ENCODE data around the gene NOS1. TPM values are rescaled to one million over a fixed set of nuclear protein-coding genes. Genes with fewer than 3 reads are reported as not detected.

NOS1 gene
- total RNA-seq, 1 experiment from 2014 or later = not detected

DNA sequence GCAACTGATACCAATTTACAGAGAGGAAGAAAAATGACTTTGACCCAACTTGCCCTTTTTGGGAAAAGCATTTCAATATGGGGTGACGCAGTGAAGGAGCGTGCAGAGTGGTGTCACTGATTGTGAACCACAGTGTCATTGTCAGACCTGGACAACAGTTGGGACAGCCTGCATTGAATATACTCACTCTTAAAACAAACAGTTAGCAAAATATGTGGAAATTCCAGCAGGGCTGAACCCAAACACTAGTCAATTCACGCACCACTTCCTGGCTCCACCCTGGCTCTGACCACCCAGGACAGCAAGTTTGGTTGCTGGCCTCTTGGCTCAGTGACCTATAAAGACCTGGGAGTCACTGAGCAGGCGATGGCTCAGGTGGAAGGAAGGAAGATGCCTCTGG, 61.3 kb downstream of the NOS1 start:
- in situ Hi-C loops (cut with HindIII; ENCODE audit: low pct_unique_long_range_greater_than_20kb, low sequenced_read_pairs) = no loop called here
- no peak for DNase-seq (ENCODE audit: low read depth, low spot score)

DNA sequence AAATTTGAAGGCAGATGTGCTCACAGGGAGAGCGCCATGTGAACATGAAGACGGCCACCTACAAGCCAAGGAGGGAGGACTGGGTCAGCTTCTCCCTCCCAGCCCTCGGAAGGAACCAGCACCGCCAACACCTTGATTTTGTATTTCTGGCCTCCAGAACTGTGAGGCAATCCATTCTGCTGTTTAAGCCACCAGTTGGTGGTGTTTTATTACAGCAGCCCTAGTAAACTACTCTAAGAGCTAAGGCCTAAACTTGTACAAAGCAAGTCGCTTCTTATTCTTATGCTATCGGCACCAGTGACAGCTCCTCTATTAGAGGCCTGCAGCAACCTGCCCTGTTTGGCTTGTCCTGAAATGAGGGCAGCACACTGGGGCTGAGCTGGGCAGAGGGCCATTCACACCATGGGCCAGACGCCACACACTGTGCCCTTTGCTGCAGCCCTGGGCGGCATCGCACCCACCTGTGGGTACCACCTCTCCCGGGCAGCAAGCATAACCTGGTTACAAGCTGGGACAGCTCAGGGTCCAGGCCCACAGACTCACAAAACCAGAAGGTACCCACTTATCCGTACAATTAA, 62.7 kb downstream of the NOS1 start:
- DNase-seq (ENCODE audit: low read depth, low spot score) = no peak
- in situ Hi-C loops (cut with HindIII; ENCODE audit: low pct_unique_long_range_greater_than_20kb, low sequenced_read_pairs) = no loop called here

DNA sequence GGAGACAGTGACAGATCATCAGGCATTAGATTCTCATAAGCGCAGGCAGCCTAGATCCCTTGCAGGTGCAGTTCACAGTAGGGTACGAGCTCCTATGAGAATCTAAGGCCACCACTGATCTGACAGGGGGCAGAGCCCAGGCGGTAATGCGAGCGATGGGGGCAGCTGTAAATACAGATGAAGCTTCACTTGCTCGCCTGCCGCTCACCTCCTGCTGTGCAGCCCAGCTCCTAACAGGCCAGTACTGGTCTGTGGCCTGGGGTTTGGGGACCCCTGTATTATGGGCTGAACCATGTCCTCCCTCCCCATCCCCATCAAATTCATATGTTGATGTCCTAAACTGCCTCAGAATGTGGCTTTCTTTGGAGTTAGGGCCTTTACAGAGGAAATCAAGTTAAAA, 63.2 kb downstream of the NOS1 start:
- no peak for DNase-seq (ENCODE audit: low read depth, low spot score)

DNA sequence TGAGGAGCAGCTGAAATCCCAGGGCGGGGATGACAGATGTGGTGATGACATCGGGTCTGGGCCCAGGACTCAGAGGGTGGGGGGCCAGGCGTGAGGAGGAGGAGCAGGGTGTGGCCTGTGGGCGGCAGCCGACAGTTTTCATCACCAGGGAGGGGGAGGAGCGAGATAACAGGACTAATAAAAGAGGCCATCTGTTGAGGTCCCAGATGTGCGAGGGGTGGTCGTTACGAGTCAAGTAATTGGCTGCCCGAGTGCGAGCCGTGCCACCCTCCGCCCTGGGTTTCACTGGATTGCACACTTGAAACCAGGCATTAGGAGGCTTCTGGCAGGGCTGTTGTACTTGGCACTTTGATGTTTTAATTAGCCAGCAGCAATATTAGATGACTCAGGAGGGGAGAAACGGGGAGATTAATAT, 67.2 kb downstream of the NOS1 start:
- DNase-seq (ENCODE audit: low read depth, low spot score) = no peak
- in situ Hi-C loops (cut with HindIII; ENCODE audit: low pct_unique_long_range_greater_than_20kb, low sequenced_read_pairs) = no loop called here

More for the DNA sequence above, 63.2 kb downstream of the NOS1 start:
- in situ Hi-C loops (cut with HindIII; ENCODE audit: low pct_unique_long_range_greater_than_20kb, low sequenced_read_pairs) = no loop called here

DNA sequence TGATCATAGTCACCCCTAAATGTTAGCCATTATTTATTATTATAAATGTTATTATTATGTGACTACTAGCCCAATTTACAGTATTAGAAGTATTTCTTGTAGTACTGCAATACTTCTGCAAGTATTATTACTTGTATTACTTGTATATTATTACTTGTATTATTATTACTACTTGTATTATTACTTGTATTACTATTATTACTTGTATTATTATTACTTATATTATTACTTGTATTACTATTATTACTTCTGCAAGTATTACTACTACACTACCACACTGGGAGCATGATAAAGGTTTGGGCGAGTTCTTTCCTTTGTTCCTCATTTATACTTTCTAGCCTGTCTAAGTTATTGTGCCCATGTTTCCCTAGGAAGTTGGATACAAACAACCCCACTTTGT, 67.9 kb downstream of the NOS1 start:
- no peak for DNase-seq (ENCODE audit: low read depth, low spot score)
- in situ Hi-C loops (cut with HindIII; ENCODE audit: low pct_unique_long_range_greater_than_20kb, low sequenced_read_pairs) = no loop called here

DNA sequence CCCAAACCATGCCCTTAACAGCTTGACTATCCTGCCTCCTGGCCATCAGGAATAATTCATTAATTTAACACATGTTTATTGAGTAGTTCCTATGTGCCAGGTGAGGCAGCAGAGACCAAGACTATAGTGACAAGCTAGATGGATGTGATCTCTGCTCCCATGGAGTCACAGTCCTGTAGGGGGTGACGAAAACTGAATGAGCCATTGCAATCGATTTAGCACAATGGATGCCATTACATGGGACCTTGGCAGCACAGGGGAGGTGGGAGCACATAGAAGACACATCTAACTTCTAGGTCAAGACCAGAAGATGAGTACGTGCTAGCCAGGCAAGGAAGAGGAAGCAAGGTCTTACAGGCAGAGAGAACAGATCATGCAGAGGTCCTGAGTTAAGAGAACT, 68.7 kb downstream of the NOS1 start:
- in situ Hi-C loops (cut with HindIII; ENCODE audit: low pct_unique_long_range_greater_than_20kb, low sequenced_read_pairs) = no loop called here

GRCh38 chr12:117284140-117284539, 77.3 kb downstream of the NOS1 start:
- no peak for DNase-seq (ENCODE audit: low read depth, low spot score)
- in situ Hi-C loops (cut with HindIII; ENCODE audit: low pct_unique_long_range_greater_than_20kb, low sequenced_read_pairs) = no loop called here

More for the DNA sequence above, 68.7 kb downstream of the NOS1 start:
- no peak for DNase-seq (ENCODE audit: low read depth, low spot score)

DNA sequence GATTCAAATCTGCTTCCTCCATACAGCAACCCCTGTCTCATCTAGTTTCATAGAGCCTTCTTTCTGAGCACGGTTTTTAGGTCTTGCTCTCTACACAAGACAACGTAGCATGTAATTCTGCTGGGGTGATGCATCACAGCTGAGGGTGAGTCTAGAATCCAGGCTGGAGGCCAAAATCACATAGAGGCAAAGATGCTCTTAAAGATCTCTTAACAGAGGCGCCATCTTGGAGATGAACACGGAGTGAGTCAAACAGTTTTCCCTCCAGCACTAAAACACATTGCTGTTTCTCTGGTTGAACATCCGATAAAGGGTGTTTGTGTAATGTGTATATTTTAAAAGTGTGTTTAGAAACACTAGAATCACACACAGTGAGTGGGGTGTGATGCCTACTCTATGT, 78.9 kb downstream of the NOS1 start:
- in situ Hi-C loops (cut with HindIII; ENCODE audit: low pct_unique_long_range_greater_than_20kb, low sequenced_read_pairs) = no loop called here
- DNase-seq (ENCODE audit: low read depth, low spot score) = no peak

- no peak for DNase-seq (ENCODE audit: low read depth, low spot score)
These were observed 81.3 kb downstream of the NOS1 start for GRCh38 chr12:117280019-117280680.

DNA sequence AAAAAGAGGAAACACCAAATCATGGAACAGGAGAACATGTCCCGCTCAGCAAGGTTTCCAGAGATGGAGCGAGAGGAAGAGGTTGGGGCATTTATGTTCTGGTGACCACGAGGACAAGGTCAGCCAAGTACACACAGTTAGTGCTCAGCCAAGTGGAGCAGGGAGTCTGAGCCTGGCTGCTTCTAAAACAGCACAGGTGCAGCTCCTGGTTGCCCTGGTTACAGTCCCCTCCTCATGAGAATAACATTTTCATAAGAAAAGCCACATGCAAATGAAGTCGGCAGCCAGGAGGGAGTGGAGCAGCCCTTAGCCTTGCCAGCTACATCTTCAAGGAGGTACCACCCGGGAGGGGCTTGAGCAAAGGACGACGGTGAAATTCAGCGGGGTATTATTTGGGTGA, 81.8 kb downstream of the NOS1 start:
- in situ Hi-C loops (cut with HindIII; ENCODE audit: low pct_unique_long_range_greater_than_20kb, low sequenced_read_pairs) = no loop called here
- DNase-seq (ENCODE audit: low read depth, low spot score) = no peak

More at GRCh38 chr12:117280019-117280680, 81.3 kb downstream of the NOS1 start:
- in situ Hi-C loops (cut with HindIII; ENCODE audit: low pct_unique_long_range_greater_than_20kb, low sequenced_read_pairs) = no loop called here

DNA sequence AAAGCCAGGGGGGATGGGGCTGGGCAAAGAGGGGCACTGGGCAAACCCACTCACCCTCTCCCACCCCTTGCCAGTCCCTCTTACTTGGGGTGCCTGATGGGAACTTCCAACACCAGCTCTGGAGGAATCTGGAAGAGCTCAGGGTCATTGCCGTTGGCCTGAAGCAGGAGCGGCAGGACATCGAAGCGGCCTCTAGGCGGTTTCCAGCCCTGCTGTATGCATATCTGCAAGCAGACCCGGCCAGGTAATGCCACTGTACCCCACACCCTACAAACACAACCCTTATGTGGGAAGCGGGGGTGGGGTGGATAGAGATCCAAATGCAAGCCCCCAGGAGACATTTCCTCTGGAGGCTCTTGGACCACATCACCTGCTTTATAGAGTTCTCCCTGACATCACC, 83.6 kb downstream of the NOS1 start:
- in situ Hi-C loops (cut with HindIII; ENCODE audit: low pct_unique_long_range_greater_than_20kb, low sequenced_read_pairs) = no loop called here

GRCh38 chr12:117273091-117273490, 88.3 kb downstream of the NOS1 start:
- in situ Hi-C loops (cut with HindIII; ENCODE audit: low pct_unique_long_range_greater_than_20kb, low sequenced_read_pairs) = no loop called here

More for the DNA sequence above, 83.6 kb downstream of the NOS1 start:
- DNase-seq (ENCODE audit: low read depth, low spot score) = no peak

GRCh38 chr12:117272690-117273089, 88.7 kb downstream of the NOS1 start:
- in situ Hi-C loops (cut with HindIII; ENCODE audit: low pct_unique_long_range_greater_than_20kb, low sequenced_read_pairs) = no loop called here
- no peak for DNase-seq (ENCODE audit: low read depth, low spot score)

More at GRCh38 chr12:117273091-117273490, 88.3 kb downstream of the NOS1 start:
- no peak for DNase-seq (ENCODE audit: low read depth, low spot score)

DNA sequence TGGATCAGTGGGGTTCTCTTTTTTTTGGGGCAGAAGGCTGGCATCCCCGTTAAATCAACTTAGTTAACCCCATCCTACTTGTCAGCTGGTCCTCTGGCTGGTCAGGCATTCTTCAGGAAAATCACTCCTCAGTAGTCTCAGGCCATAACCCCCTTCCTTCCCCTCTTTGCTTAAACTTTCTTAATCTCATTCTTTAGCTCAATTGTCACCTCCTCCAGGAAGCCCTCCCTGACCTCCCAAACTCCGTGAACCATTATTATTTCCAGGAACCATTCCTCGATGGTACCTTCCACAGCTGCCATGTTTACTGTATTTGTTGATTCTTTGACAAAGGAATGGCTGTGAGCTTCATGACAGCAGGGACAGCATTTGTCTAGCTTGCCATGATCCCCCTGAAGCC, 98.7 kb downstream of the NOS1 start:
- no peak for DNase-seq (ENCODE audit: low read depth, low spot score)
- in situ Hi-C loops (cut with HindIII; ENCODE audit: low pct_unique_long_range_greater_than_20kb, low sequenced_read_pairs) = no loop called here

GRCh38 chr12:117261247-117261646, 100.2 kb downstream of the NOS1 start:
- in situ Hi-C loops (cut with HindIII; ENCODE audit: low pct_unique_long_range_greater_than_20kb, low sequenced_read_pairs) = no loop called here
- DNase-seq (ENCODE audit: low read depth, low spot score) = no peak

DNA sequence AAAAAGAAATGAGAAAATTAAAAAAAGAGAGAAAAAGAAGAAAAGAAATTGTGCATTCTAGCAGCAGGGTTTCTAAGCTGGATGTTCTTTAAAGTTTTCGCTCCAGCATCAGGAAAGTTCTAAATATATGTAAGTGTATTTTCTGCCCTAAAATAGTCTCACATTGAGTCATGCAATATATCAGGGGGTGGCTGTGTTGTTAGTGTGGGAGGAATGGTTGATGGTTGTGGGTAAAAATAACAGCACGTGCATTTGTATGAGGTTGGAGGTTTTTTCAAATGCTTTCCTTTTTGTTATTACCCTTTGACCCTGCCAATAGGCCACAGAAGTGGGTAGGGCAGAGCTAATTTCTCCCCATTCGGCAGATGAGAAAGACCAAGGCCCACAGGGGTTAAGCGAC, 106.0 kb downstream of the NOS1 start:
- DNase-seq (ENCODE audit: low read depth, low spot score) = no peak
- in situ Hi-C loops (cut with HindIII; ENCODE audit: low pct_unique_long_range_greater_than_20kb, low sequenced_read_pairs) = no loop called here

- DNase-seq (ENCODE audit: low read depth, low spot score) = no peak
- in situ Hi-C loops (cut with HindIII; ENCODE audit: low pct_unique_long_range_greater_than_20kb, low sequenced_read_pairs) = no loop called here
These were observed 117.9 kb downstream of the NOS1 start for GRCh38 chr12:117243488-117243887.

DNA sequence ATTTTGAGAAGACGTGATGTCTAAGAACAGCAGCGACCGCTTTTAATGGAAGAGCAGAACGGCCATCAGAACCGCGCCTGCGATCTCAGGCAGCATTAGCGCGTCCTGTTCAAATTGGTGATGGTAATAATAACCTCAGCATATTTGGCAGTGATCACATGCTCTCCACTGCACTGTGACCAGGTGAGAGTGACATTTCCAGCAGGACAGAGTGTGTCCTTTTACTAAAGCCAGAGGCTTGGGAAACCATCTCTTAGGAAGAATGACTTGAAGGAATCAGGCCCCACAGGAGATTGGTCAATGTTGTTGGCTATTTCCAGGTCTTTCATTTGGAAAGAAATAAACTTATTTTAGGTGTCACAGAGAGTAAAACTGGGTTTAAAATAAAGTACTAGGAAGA, 119.7 kb downstream of the NOS1 start:
- no peak for DNase-seq (ENCODE audit: low read depth, low spot score)
- in situ Hi-C loops (cut with HindIII; ENCODE audit: low pct_unique_long_range_greater_than_20kb, low sequenced_read_pairs) = no loop called here

DNA sequence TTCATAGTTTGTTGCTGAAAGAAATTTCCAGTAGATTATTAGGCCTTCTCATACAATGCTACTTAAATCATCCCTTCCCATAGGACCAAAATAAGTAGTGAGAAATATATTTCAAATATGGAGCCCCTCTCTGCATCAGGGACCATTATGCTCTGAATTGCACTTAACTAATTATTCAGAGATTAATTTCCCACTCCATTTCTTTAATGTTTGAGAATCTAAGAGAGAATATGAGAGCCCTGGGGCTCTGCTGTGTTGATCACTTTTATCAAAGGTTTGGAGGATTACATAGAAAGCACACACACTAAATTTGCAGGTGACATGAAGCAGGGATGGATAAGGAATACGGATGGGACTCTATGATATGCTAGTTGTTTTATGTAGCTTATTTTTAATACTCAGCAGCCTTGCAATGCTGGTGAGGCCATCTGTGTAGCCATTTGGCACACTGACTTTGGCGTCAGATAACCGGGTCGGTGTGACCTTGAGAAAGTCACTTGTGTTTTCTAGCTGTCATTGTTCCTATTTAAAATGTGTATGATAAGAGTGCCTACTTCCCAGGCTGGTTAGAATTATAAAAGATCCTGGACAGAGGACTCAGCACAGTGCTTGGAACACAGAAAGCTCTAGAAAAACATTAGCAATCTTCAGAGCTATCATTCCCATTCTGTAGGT, 121.2 kb downstream of the NOS1 start:
- no peak for DNase-seq (ENCODE audit: low read depth, low spot score)
- in situ Hi-C loops (cut with HindIII; ENCODE audit: low pct_unique_long_range_greater_than_20kb, low sequenced_read_pairs) = no loop called here

Data from SK-MEL-5 (cell line).